ENCODE results near the gene WNT9B. TPM values are rescaled to one million over a fixed set of nuclear protein-coding genes. Genes with fewer than 3 reads are reported as not detected.

Gene WNT9B
- total RNA-seq, 1 experiment from 2014 or later: 0.70 TPM

DNA sequence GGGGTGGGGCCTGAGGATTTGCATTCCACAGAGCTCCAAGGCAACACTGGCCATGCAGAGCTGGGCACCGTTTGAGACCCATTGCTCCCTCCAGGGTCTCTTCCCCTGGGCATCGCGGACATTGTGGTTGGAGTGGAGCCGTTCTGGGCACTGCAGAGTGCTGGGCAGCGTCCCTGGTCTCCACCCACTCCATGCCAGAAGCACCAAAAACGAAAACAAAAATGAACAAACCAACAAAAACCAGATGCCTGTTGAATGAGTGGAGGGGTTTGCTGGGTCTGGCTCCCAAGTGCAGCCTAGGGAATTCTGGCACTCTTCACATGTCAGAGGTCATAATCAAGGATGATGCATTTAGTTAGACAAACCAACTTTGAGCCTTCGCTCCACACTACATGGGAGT lies 17.9 kb downstream of the WNT9B start:
- Histone ChIP-seq H3K23me2 (ENCODE audit: insufficient read length, low read depth, low read length, poor library complexity, severe bottlenecking) (no peaks in the 10 kb centered on the region), H2BK15ac (ENCODE audit: low read depth, low read length) (no peak overlapping the region), H3K4ac (ENCODE audit: low read depth, low read length) (no peak overlapping the region), H3K79me1 (ENCODE audit: insufficient read depth, low read depth, low read length, poor library complexity, severe bottlenecking) (no peaks in the 10 kb centered on the region), H3K27ac (ENCODE audit: insufficient read length, low read depth, low read length) (no peak overlapping the region), H3K23ac (ENCODE audit: insufficient read length, low read depth, low read length) (no peak overlapping the region), H2BK120ac (ENCODE audit: low read depth, low read length, poor library complexity, severe bottlenecking) (no peak overlapping the region), H3K56ac (ENCODE audit: insufficient read length, low read depth, low read length) (no peak overlapping the region), H3T11ph (ENCODE audit: low read length) (no peak overlapping the region), H2BK5ac (ENCODE audit: insufficient read length, low read length) (no peak overlapping the region), H2BK12ac (ENCODE audit: insufficient read length, low read depth, low read length) (no peak overlapping the region), H4K5ac (ENCODE audit: insufficient read length, low read depth, low read length) (no peak overlapping the region), H2BK20ac (ENCODE audit: low read depth, low read length, poor library complexity, severe bottlenecking) (no peak overlapping the region), H4K8ac (replicated peaks; ENCODE audit: insufficient read length, low read depth, low read length) (no peak overlapping the region), H3K4me1 (ENCODE audit: insufficient read depth, low read length) (peaks cover 2% of the 10 kb centered on the region; the same call in 1 of the 2 replicates), H4K91ac (ENCODE audit: insufficient read length, low read depth, low read length) (no peak overlapping the region), H3K9ac (ENCODE audit: extremely low read depth, insufficient read length, low read length) (no peak overlapping the region), H2AK5ac (ENCODE audit: insufficient read length, low read length) (no peak overlapping the region), H2AFZ (ENCODE audit: low read length) (no peak overlapping the region), H3K9me3 (ENCODE audit: control insufficient read depth, low read depth, low read length) (no peaks in the 10 kb centered on the region), H3K4me2 (ENCODE audit: insufficient read depth, insufficient read length, low read length) (no peak overlapping the region), H3K14ac (ENCODE audit: insufficient read depth, low read length) (no peak overlapping the region), H3K18ac (ENCODE audit: insufficient read length, low read depth, low read length) (no peak overlapping the region), H4K20me1 (ENCODE audit: control insufficient read depth, insufficient read depth, insufficient read length) (no peaks in the 10 kb centered on the region), H3K79me2 (ENCODE audit: insufficient read depth, low read length) (no peaks in the 10 kb centered on the region), H3K27me3 (ENCODE audit: insufficient read depth, low read length) (no peaks in the 10 kb centered on the region)
- Mint-ChIP-seq H3K36me3 (ENCODE audit: insufficient read depth in 1 of 3, low read depth in 3 of 3) (no peaks in the 10 kb centered on the region), H3K4me1 (peaks cover 10 to 11% of the 10 kb centered on the region in 2 experiments), H3K27me3 (ENCODE audit: low read depth) (peaks cover 9% of the 10 kb centered on the region), H3K27ac (no peak overlapping the region), H3K4me3 (no peak overlapping the region), H3K9me3 (no peaks in the 10 kb centered on the region)
- no CpG with 5 or more reads among the region's 7 CpGs for WGBS (ENCODE audit: extremely low coverage, insufficient read length, low lambda C conversion rate)
- no peak for DNase-seq
- TF ChIP-seq, protein P1, sequence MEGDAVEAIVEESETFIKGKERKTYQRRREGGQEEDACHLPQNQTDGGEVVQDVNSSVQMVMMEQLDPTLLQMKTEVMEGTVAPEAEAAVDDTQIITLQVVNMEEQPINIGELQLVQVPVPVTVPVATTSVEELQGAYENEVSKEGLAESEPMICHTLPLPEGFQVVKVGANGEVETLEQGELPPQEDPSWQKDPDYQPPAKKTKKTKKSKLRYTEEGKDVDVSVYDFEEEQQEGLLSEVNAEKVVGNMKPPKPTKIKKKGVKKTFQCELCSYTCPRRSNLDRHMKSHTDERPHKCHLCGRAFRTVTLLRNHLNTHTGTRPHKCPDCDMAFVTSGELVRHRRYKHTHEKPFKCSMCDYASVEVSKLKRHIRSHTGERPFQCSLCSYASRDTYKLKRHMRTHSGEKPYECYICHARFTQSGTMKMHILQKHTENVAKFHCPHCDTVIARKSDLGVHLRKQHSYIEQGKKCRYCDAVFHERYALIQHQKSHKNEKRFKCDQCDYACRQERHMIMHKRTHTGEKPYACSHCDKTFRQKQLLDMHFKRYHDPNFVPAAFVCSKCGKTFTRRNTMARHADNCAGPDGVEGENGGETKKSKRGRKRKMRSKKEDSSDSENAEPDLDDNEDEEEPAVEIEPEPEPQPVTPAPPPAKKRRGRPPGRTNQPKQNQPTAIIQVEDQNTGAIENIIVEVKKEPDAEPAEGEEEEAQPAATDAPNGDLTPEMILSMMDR (conservative IDR thresholded peaks at IDR 0.05): no peak
